ENCODE data around the gene GRIK4. TPM values are rescaled to one million over a fixed set of nuclear protein-coding genes. Genes with fewer than 3 reads are reported as not detected.

Gene GRIK4
- total and polyA plus RNA-seq, 9 of the 15 experiments (the other 6 are each of a cell fraction or from before 2014, with no cell fraction given): not detected

- Histone ChIP-seq H4K20me1 (replicated peaks; ENCODE audit: control insufficient read depth, insufficient read depth, low read length) (no peaks in the 10 kb centered on the region), H2AFZ (ENCODE audit: low read depth, low read length) (no peak overlapping the region), H3K4me3 (no peak overlapping the region), H3K4me2 (ENCODE audit: insufficient read depth, low read length) (no peak overlapping the region), H3K36me3 (ENCODE audit: control insufficient read depth, insufficient read depth, low read length) (peaks cover 73% of the 10 kb centered on the region), H3K27ac (ENCODE audit: extremely low read depth, low read depth, low read length) (no peak overlapping the region), H3K9ac (ENCODE audit: insufficient read depth in 1 of 2, low read depth in 2 of 2, low read length in 2 of 2) (no peak overlapping the region), H3K9me1 (ENCODE audit: control insufficient read depth, insufficient read depth, low read length) (no peaks in the 10 kb centered on the region), H3K27me3 (ENCODE audit: control insufficient read depth in 2 of 2, insufficient read depth in 2 of 2, low read length in 2 of 2) (no peaks in the 10 kb centered on the region), H3K9me3 (replicated peaks; ENCODE audit: control insufficient read depth, insufficient read depth, low read depth, low read length) (no peaks in the 10 kb centered on the region), H3K4me1 (replicated peaks in 1 of 2; ENCODE audit: control insufficient read depth in 2 of 2, insufficient read depth in 2 of 2, low read length in 2 of 2) (no peaks in the 10 kb centered on the region), H3K79me2 (ENCODE audit: control insufficient read depth, insufficient read depth, low read length) (no peaks in the 10 kb centered on the region)
- BruUV-seq (replicated peaks): no TSS peak
- no peak for TF ChIP-seq SUPT5H (IDR thresholded peaks at IDR 0.05)
- TF ChIP-seq NUFIP1 (IDR thresholded peaks at IDR 0.05; ENCODE audit: partially characterized antibody): no peak
- TF ChIP-seq GTF2E2 (tag; IDR thresholded peaks at IDR 0.05): no peak
- ChIA-PET POLR2A (no interaction called here), CTCF (ENCODE audit: low intra/inter-chr PET ratio) (no interaction called here)
- ATAC-seq (no peak), FAIRE-seq (no peak), DNase-seq (ENCODE audit: extremely low read depth in 1 of 4, low spot score in 3 of 4) (no peak)
- in situ Hi-C loops (cut with MboI): no loop called here
- 89% methylated on average over 3 of the region's 3 CpGs for WGBS (ENCODE audit: insufficient coverage, low coverage, missing lambda C conversion rate)
- intact Hi-C loops (cut with micrococcal nuclease): no loop called here
These were observed 39.6 kb upstream of the GRIK4 start for GRCh38 chr11:120471994-120472393.

- intact Hi-C loops (cut with micrococcal nuclease) (no loop called here), in situ Hi-C loops (cut with MboI) (no loop called here)
- ATAC-seq (no peak), DNase-seq (ENCODE audit: extremely low read depth in 1 of 4, low spot score in 3 of 4) (no peak), FAIRE-seq (no peak)
- TF ChIP-seq UBTF (IDR thresholded peaks at IDR 0.05; ENCODE audit: borderline replicate concordance in 1 of 2, low read depth in 2 of 2, low read length in 2 of 2) (no peak), ZNF121 (CRISPR knock-in tag; conservative IDR thresholded peaks at IDR 0.05) (no peak), KLF10 (CRISPR knock-in tag; IDR thresholded peaks at IDR 0.05) (no peak), ZNF217 (CRISPR knock-in tag; IDR thresholded peaks at IDR 0.05) (no peak), CBFA2T2 (conservative IDR thresholded peaks at IDR 0.05) (no peak)
- Histone ChIP-seq H3K9me1 (ENCODE audit: control insufficient read depth, insufficient read depth, low read length) (no peaks in the 10 kb centered on the region), H3K4me1 (replicated peaks in 1 of 2; ENCODE audit: control insufficient read depth in 2 of 2, insufficient read depth in 2 of 2, low read length in 2 of 2) (no peaks in the 10 kb centered on the region), H3K27me3 (ENCODE audit: control insufficient read depth in 2 of 2, insufficient read depth in 2 of 2, low read length in 2 of 2) (no peaks in the 10 kb centered on the region), H3K27ac (ENCODE audit: extremely low read depth, low read depth, low read length) (no peak overlapping the region), H4K20me1 (replicated peaks; ENCODE audit: control insufficient read depth, insufficient read depth, low read length) (no peaks in the 10 kb centered on the region), H3K36me3 (ENCODE audit: control insufficient read depth, insufficient read depth, low read length) (peaks cover 73% of the 10 kb centered on the region), H3K79me2 (ENCODE audit: control insufficient read depth, insufficient read depth, low read length) (no peaks in the 10 kb centered on the region), H3K4me2 (ENCODE audit: insufficient read depth, low read length) (no peak overlapping the region), H2AFZ (ENCODE audit: low read depth, low read length) (no peak overlapping the region), H3K9me3 (replicated peaks; ENCODE audit: control insufficient read depth, insufficient read depth, low read depth, low read length) (no peaks in the 10 kb centered on the region), H3K9ac (ENCODE audit: insufficient read depth in 1 of 2, low read depth in 2 of 2, low read length in 2 of 2) (no peak overlapping the region), H3K4me3 (no peak overlapping the region)
- WGBS (ENCODE audit: insufficient coverage, low coverage, missing lambda C conversion rate): 90% methylated on average over 3 of the region's 3 CpGs
- ChIA-PET POLR2A (no interaction called here), CTCF (ENCODE audit: low intra/inter-chr PET ratio) (no interaction called here)
- no TSS peak for BruUV-seq (replicated peaks)
These were observed 38.0 kb upstream of the GRIK4 start for GRCh38 chr11:120473503-120473902.

All from K562 (cell line).